Measurements from ENCODE around the gene RTN4.

DNA sequence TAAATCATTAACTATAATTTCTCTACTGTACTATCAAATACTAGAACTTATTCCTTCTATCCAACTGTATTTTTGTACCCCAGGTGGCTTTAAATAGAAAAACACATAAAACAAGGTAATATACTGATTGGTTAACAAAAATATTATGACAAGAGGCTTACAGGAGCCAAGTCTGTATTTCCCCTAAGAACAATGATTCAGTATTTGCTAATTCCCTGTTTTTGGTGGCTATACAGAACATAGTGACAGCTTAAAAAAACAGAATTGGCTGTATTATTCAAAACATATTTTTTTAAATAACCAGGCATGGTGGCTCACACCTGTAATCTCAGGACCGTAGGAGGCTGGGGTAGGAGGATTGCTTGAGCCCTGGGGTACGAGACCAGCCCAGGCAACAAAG, 16.3 kb downstream of the RTN4 start:
- TF ChIP-seq, protein P1, sequence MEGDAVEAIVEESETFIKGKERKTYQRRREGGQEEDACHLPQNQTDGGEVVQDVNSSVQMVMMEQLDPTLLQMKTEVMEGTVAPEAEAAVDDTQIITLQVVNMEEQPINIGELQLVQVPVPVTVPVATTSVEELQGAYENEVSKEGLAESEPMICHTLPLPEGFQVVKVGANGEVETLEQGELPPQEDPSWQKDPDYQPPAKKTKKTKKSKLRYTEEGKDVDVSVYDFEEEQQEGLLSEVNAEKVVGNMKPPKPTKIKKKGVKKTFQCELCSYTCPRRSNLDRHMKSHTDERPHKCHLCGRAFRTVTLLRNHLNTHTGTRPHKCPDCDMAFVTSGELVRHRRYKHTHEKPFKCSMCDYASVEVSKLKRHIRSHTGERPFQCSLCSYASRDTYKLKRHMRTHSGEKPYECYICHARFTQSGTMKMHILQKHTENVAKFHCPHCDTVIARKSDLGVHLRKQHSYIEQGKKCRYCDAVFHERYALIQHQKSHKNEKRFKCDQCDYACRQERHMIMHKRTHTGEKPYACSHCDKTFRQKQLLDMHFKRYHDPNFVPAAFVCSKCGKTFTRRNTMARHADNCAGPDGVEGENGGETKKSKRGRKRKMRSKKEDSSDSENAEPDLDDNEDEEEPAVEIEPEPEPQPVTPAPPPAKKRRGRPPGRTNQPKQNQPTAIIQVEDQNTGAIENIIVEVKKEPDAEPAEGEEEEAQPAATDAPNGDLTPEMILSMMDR (IDR thresholded peaks at IDR 0.05), result no peak
- TF ChIP-seq POLR2A (IDR thresholded peaks at IDR 0.05), result no peak
